HG02798 (cell line): ENCODE results near the gene ERICH6.
"Not testable (repeated sequence)": the region's sequence is repeated elsewhere in the genome, so short reads cannot be mapped to it uniquely, and the experiment has no call there.

Source experiments
- ATAC-seq: cut with Tn5 transposase; IDR thresholded peaks from one replicate; pipeline ENCODE4 v1.9.1; 2021; ENCODE audit warnings: mild to moderate bottlenecking; ENCODE audit not compliant: unreplicated experiment, poor library complexity

ERICH6 gene

DNA sequence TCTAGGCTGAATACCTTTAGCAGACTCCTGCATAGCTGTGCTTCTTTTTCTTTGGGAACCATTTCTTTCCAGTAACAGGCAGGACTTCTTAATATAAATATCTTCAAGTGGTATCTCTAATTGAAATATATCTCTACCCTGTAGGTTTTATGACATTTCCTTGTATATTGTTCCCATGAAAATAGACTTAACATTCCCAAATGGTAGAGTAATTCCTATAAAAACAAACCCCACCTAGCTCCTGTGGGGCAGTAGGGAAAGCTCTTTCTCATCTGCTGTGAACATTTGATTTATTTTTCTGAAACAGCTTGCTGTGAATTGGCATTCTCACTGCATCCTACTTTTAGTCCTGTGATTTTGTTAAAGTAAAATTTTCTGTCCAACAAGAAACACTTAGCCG, 79.8 kb downstream of the ERICH6 start:
- no peak for ATAC-seq

- ATAC-seq = not testable (repeated sequence)
These were observed 80.8 kb downstream of the ERICH6 start for GRCh38 chr3:150622955-150623354.

DNA sequence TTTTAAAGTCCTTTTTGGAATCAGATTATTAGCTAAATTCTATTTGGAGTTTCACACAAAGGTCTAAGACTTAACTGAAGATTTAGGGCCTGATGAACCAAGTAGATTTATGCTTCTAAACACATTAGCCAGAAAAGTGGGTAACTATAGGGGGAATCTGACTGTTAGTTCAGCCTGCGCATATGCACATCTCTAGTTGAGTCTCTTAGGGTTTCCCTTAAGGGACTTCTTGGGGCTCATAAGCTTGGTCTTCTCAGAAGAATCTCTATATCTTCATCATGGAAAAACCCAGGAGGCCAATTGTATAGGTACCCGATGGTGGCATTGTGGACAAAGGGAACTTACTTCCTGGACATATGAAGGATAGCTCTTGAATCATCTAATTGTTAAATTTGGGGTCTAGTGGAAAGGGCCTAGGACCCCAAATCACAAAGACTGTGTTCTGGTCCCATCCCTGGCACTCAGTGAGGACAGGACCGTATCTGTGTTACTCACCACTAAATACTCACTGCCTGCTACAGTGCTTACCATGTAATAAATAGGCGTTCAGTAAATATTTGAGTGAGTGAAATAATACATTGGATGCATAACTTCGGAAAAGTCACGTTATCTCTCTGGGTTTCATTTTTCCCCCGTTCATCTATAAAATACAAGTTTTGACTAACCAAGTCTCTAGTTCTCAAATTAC, 83.6 kb downstream of the ERICH6 start:
- ATAC-seq = no peak

- ATAC-seq = no peak
These were observed 89.8 kb downstream of the ERICH6 start for GRCh38 chr3:150613709-150614480.

GRCh38 chr3:150613034-150613433, 90.7 kb downstream of the ERICH6 start:
- no peak for ATAC-seq

- ATAC-seq = no peak
These were observed 91.2 kb downstream of the ERICH6 start for GRCh38 chr3:150612494-150612893.

DNA sequence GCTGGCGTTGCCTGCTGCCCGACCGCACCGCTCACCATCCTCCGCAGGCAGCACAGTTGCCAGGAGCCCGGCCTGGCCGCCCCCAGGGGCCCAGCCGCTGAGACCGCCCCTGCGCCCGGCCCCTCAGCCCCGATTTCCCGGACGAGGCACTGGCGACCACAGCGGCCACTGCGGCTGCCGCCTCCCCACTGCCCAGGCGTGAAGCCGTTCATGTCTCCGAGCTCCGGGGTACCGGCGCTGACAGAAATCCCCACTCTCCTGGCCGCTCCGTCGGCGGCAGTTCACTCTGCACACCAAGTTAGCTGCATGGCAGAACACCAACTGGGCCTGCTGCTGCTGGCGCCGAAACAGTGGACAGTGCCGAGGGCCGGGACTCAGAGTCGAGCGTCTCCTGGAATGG, 92.1 kb downstream of the ERICH6 start:
- ATAC-seq = no peak

DNA sequence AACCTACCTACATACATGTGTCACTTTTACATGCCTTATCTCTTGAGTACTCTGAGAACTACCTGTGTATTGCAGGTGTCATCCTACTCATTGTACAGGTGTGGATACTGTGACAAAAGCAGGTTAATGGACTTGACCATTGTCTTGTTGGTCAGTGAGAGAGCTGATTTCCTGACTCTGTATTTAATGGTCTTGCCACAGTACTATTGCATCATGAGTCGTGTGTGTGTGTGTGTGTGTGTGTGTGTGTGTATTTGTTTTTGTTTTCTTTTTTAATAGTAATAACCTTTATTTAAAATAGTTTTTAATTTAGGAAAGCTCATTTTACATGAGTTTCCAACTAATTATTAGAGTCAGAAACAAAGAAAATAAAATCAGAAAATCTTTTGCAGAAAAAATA, 92.9 kb downstream of the ERICH6 start:
- no peak for ATAC-seq

DNA sequence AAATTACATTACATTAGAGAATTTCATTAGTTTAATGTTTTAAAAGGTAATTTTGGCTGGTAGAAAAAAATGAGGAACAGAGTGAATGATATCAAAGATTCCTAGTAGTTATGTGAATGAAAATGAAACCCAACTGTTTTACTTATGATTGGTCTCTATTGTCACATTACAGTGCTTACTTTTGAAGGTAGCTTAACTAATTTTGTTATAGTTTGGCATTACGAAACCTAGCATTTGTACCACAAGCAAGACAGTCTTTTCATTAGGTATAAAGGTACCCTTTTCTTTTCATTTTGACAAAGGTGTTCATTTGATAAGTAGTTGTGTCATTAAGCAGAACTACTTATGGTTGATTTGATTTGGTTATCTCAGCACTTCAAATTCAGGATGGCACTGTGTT, 93.7 kb downstream of the ERICH6 start:
- no peak for ATAC-seq
